Effector memory CD4-positive, alpha-beta T cell (primary cell): ENCODE results near the gene FBN1.

ENCODE experiments used
- DNase-seq, 3 donors: peaks; one replicate each; pipeline ENCODE4 v3.0.0-alpha.2; 2020
- H3K27ac ChIP-seq: 2 replicates; pipeline ENCODE4 v1.7.0; 2013; ENCODE audit warnings: mild to moderate bottlenecking, low read length, moderate library complexity; ENCODE audit not compliant: insufficient read depth, poor library complexity, severe bottlenecking
- H3K27me3 ChIP-seq: replicated peaks from 2 replicates; pipeline ENCODE4 v1.7.0; 2013; ENCODE audit warnings: mild to moderate bottlenecking, low read length; ENCODE audit not compliant: insufficient read depth, control insufficient read depth, poor library complexity, severe bottlenecking
- H3K36me3 ChIP-seq: 2 replicates; pipeline ENCODE4 v1.7.0; 2013; ENCODE audit warnings: mild to moderate bottlenecking, low read length, moderate library complexity; ENCODE audit not compliant: control insufficient read depth, insufficient read depth
- H3K4me1 ChIP-seq: 2 replicates; pipeline ENCODE4 v1.7.0; 2013; ENCODE audit warnings: low read length, mild to moderate bottlenecking; ENCODE audit not compliant: control insufficient read depth, insufficient read depth, poor library complexity, severe bottlenecking
- H3K4me3 ChIP-seq: 2 replicates; pipeline ENCODE4 v1.7.0; 2013; ENCODE audit warnings: low read length, low read depth, mild to moderate bottlenecking; ENCODE audit not compliant: insufficient read depth, poor library complexity, severe bottlenecking
- H3K9me3 ChIP-seq: 2 replicates; pipeline ENCODE4 v1.7.0; 2013; ENCODE audit warnings: mild to moderate bottlenecking, low read length, moderate library complexity; ENCODE audit not compliant: control insufficient read depth

The FBN1 gene

DNA sequence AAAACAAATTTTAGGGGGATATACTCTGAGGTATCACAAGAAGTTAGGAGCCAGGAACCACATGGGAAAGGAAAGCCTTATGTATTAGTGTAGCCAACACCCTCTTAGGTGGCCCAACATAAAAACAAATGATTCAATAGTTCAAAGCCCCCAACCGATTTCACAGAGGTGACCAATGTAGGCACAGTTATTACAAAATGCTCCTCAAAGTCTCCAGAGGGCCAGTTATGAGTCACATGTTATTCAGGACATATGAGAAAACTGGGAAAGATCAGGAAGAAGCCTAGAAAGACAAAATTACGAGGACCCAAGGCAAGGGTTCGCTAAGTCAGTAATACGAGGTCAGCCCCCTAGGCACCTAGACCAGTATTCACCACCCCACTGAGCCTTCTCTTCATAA, 29.9 kb upstream of the FBN1 start:
- no peak for DNase-seq
- Histone ChIP-seq H3K36me3 (no peaks in the 10 kb centered on the region), H3K4me1 (no peaks in the 10 kb centered on the region), H3K27ac (no peak overlapping the region), H3K9me3 (no peaks in the 10 kb centered on the region), H3K4me3 (no peak overlapping the region), H3K27me3 (no peaks in the 10 kb centered on the region)

DNA sequence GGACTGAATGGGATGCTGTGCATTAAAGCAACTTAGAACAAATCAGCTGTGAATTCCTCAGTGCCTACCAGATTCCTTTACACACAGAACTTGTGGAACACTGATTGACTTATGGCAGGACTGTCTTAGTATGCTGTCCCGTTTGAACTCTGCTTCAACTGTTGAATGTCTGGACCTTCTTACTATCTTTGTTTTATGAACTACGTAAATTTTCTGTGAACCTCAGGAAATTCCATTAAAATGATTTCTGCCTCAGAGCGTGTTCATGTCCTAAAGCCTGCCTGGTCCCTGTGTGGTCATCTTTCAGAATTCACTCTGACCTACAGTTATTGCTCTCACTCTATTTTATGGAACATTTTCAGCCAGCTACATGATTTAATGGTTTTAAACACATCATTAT, 29.4 kb upstream of the FBN1 start:
- Histone ChIP-seq H3K27me3 (no peaks in the 10 kb centered on the region), H3K4me1 (no peaks in the 10 kb centered on the region), H3K4me3 (no peak overlapping the region), H3K36me3 (no peaks in the 10 kb centered on the region), H3K27ac (no peak overlapping the region), H3K9me3 (no peaks in the 10 kb centered on the region)
- no peak for DNase-seq

DNA sequence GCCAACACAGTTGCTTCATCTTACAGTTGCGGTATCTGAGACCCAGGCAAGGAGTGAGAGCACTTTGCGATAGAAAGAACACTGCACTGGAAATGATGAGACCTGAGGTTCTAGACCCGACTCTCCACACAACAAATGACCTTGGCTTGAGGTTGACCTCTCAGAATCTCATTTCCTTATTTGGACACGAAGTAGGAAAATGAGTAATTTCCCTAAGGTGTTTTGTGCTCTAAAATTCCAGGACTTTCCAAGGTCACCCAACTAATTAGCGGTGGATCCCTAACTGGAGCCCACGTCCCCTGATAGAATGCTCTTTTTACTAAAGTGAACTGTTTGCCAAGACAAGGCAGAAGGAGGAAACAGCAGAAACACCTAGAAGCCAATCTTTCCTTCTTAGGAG, 26.7 kb upstream of the FBN1 start:
- no peak for DNase-seq
- Histone ChIP-seq H3K4me3 (no peak overlapping the region), H3K9me3 (no peaks in the 10 kb centered on the region), H3K4me1 (no peaks in the 10 kb centered on the region), H3K36me3 (no peaks in the 10 kb centered on the region), H3K27me3 (no peaks in the 10 kb centered on the region), H3K27ac (no peak overlapping the region)

DNA sequence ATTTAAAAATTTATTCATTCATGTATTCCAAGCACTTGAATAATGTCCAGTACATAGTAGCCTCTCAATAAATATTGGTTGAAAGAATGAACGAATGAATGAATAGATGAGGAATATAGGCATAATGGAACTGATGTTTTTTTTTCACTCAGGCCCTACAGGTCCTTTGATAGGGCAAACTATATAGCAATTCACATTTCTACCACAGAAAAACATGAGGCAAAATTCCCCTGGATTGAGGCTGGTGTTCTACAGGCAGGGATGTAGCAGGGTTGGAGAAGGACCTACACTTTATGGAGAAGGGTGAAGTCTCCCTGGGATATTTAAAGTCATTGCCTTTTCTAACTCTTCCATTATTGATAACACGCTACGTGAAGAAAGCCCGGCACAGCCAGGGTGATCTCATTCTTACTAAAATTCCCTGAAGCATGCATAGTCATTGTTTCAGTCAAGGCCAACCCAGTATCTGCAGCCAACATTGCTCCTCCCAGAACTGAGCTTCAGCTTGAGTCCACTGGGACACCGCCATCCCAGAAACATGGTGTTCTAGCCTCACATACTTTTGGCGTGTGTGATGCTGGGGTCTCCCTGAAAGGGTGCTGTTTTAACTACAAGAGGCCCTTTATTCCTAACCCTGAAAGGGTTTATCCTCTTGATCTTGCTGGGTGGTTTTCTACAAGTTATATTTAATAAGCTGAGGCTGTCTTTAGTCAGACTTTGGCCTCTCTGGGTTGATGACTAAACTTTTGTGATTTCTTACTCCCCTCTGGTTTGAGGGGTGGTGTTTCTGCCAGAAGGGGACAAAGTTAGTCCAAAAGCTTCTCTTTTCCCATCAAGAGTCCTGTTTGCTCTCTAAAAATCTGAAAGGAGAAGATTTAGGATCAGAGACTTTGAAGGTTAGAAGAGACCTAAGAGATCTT, 25.9 kb upstream of the FBN1 start:
- H3K27ac ChIP-seq, result no peak overlapping the region
- no peak for DNase-seq
- H3K4me3 ChIP-seq, result no peak overlapping the region

DNA sequence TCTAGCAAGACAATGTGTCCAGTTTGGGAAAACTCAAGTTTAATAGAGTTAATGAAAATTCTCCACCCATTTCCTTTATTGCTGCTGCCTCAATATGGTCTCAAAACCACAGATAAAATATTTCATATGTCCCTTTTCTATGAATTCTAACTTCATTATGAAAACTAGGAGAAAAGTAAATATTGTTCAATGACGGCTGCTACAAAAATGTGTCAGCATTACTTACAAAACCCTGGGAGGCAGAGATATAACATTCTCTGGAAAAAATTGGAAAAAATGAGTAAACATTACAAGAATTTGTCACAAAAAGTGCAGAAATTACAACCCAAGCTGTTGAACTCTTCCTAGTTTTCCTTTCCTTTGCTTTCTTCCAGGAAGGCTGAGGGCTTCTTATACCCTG, 22.2 kb upstream of the FBN1 start:
- no peak overlapping the region for H3K27ac ChIP-seq
- DNase-seq, result no peak
- no peaks in the 10 kb centered on the region for H3K4me1 ChIP-seq
- no peak overlapping the region for H3K4me3 ChIP-seq
- no peaks in the 10 kb centered on the region for H3K36me3 ChIP-seq
- H3K9me3 ChIP-seq, result no peaks in the 10 kb centered on the region
- H3K27me3 ChIP-seq, result no peaks in the 10 kb centered on the region

More for the DNA sequence above, 25.9 kb upstream of the FBN1 start:
- Histone ChIP-seq H3K36me3 (no peaks in the 10 kb centered on the region), H3K27me3 (no peaks in the 10 kb centered on the region), H3K4me1 (no peaks in the 10 kb centered on the region), H3K9me3 (no peaks in the 10 kb centered on the region)

DNA sequence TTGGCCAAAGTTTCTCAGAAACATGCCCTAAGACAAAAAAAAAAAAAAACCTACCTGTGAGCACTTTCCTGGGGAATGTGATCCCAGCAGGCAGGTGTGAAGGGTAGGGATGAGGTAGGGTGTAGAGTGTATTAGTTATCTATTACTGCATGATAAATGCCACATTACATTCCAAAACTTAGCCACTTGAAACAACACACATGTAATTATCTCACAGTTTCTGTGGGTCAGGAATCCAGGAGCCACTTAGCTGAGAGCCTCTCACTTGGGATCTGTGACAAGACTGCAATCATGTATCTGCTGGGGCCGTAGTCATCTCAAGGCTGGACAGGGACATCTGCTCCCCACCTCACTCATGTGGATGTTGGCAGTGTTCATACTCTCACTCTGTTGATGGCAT, 18.9 kb upstream of the FBN1 start:
- no peak overlapping the region for H3K4me3 ChIP-seq
- no peak overlapping the region for H3K27ac ChIP-seq
- no peak for DNase-seq
- no peaks in the 10 kb centered on the region for H3K27me3 ChIP-seq
- no peaks in the 10 kb centered on the region for H3K4me1 ChIP-seq
- no peaks in the 10 kb centered on the region for H3K36me3 ChIP-seq
- H3K9me3 ChIP-seq, result no peaks in the 10 kb centered on the region

DNA sequence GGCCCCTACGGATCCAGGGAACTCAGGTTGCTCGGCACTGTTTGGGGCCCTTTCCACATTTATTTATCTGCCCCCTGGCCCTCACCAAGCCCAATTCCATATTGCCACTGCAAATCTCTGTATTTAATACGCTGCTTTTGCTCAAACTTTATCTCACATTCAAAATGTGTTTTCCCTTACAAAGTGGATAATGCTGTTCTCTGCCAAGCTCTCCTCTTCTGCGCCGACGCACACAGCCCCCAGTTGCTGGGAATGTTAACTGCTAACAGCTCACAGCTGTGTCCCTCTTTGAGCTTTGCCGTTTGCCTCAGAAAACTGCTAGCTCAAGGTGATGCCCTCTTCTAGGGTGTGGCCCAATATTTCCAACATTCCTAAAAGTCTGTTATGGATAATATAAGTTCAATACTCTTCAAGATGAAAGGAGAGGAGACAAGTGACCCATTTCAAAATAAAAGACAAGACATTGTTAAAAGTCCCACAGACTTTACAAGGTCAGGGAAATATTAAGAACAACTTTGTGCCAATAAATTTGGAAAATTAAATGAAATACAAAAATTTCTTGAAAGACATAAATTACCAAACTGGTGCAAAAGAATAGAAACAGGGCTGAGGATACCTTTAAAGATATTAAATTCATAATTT, 12.6 kb upstream of the FBN1 start:
- H3K9me3 ChIP-seq, result no peaks in the 10 kb centered on the region
- H3K4me1 ChIP-seq, result no peaks in the 10 kb centered on the region
- no peaks in the 10 kb centered on the region for H3K27me3 ChIP-seq
- H3K4me3 ChIP-seq, result no peak overlapping the region
- H3K36me3 ChIP-seq, result no peaks in the 10 kb centered on the region
- DNase-seq, result no peak
- no peak overlapping the region for H3K27ac ChIP-seq

DNA sequence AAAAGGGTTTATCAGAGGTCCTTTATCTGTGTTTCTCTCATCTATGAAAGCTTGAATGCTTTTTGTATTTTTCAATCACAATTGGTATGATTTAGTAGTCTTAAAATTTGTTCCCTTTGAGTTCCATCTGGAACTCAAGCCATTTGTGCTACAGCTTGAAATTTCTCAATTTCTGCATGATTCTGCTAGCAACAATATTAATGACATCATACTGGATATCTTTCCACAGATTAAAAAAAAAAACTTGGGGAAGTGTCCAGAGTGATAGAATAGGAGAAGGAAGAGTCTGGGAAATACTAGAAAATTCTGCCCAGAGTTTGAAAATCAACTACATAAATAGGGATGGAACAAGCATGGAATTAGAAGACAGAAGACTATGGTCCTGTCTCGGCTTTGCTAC, 9.3 kb upstream of the FBN1 start:
- Histone ChIP-seq H3K9me3 (no peaks in the 10 kb centered on the region), H3K27ac (no peak overlapping the region), H3K27me3 (no peaks in the 10 kb centered on the region), H3K4me1 (no peaks in the 10 kb centered on the region), H3K36me3 (no peaks in the 10 kb centered on the region), H3K4me3 (no peak overlapping the region)
- DNase-seq, result no peak

DNA sequence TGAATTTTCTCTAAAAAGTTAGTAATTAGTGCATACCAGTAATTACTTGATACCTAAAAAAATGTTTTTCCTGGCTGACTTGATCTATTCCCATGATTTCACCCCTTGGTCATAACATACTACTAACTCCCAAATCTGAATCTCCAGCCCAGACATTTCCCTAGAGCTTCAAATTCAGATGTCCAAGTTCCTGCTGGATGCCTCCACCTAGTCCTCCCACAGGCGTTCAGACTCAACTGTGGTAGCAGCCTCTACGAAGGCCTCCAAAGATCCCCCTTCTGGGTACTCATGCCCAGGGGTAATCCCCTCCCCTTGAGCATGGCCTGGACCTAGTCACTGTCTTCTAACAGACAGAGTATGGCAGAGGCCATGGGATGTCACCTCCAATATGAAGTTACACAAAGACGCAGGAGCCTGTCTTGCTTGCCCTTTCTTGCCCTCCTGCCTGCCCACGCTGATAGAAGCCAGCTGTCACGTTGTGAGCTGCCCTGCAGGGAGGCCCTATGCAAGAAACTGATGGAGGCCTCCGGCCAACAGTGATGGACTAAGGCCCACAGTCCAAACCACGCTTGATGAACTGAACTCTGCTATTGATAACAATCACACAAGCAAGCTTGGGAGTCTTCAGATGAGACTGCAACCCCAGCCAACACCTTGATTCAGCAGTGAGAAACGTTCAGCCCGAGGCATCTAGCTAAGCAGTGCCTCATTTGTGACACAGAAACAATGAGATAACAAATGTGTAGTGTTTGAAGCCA, 8.6 kb upstream of the FBN1 start:
- Histone ChIP-seq H3K4me3 (no peak overlapping the region), H3K9me3 (no peaks in the 10 kb centered on the region), H3K27ac (no peak overlapping the region), H3K4me1 (no peaks in the 10 kb centered on the region), H3K27me3 (no peaks in the 10 kb centered on the region), H3K36me3 (no peaks in the 10 kb centered on the region)
- no peak for DNase-seq

DNA sequence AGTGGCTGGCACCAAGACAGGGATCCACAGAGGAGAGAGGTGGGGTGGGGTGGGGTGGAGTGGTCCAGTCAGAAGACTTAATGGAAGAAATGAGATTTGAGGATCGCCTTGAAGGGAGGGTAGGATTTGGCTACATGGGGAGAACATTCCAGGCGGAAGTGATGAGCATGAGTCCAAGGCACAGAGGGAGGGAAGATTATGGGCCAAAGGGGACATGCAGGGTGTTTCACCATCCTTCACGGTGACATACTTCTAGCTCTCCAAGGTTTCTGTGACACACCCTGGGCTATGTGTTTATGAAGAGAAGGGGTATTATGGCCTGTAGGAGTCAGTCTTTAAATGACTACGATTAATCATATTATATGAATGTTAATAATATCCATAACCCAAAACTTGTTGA, 7.7 kb upstream of the FBN1 start:
- Histone ChIP-seq H3K27ac (no peak overlapping the region), H3K27me3 (no peaks in the 10 kb centered on the region), H3K9me3 (no peaks in the 10 kb centered on the region), H3K4me1 (no peaks in the 10 kb centered on the region), H3K4me3 (no peak overlapping the region), H3K36me3 (no peaks in the 10 kb centered on the region)
- no peak for DNase-seq
